SIG-M5 treated with dmso at 0.1 percent for 504 hours (cell line): ENCODE data around the gene SMIM29.

ENCODE experiments used
- DNase-seq: peaks from one replicate; lab custom pipeline; 2025; ENCODE audit not compliant: unreplicated experiment; lab: John Stamatoyannopoulos, UW

The SMIM29 gene

GRCh38 chr6:34241351-34242215 is 7.2 kb downstream of the SMIM29 start:
- no peak for DNase-seq

- DNase-seq: no peak
Measured at GRCh38 chr6:34240329-34241248, 8.2 kb downstream of the SMIM29 start.

GRCh38 chr6:34239893-34240292 is 8.9 kb downstream of the SMIM29 start:
- DNase-seq: no peak

- no peak for DNase-seq
Measured at GRCh38 chr6:34239500-34239825, 9.3 kb downstream of the SMIM29 start.

GRCh38 chr6:34238585-34239499 is 10.0 kb downstream of the SMIM29 start:
- DNase-seq: no peak

GRCh38 chr6:34237722-34238584 is 10.9 kb downstream of the SMIM29 start:
- DNase-seq: peak; percentile 33

GRCh38 chr6:34237316-34237721 is 11.5 kb downstream of the SMIM29 start:
- DNase-seq: no peak

- peak; percentile 88 for DNase-seq
Measured at GRCh38 chr6:34236443-34237315, 12.1 kb downstream of the SMIM29 start, which contains the start of gene HMGA1. Gene HMGA1 (plus strand): TSS chr6:34236873. CDS start chr6:34240781, 3,908 bp downstream.

GRCh38 chr6:34236131-34236442 is 12.7 kb downstream of the SMIM29 start:
- DNase-seq: no peak

GRCh38 chr6:34235307-34236130 is 13.3 kb downstream of the SMIM29 start:
- no peak for DNase-seq

- DNase-seq: no peak
Measured at GRCh38 chr6:34234667-34235306, 14.0 kb downstream of the SMIM29 start.

GRCh38 chr6:34233867-34234266 is 14.9 kb downstream of the SMIM29 start:
- DNase-seq: no peak

GRCh38 chr6:34232901-34233300 is 15.9 kb downstream of the SMIM29 start:
- DNase-seq: no peak

GRCh38 chr6:34231566-34232336 is 17.1 kb downstream of the SMIM29 start:
- no peak for DNase-seq

- no peak for DNase-seq
Measured at GRCh38 chr6:34230653-34231371, 18.0 kb downstream of the SMIM29 start.

- no peak for DNase-seq
Measured at GRCh38 chr6:34229877-34230276, 18.9 kb downstream of the SMIM29 start.
